Measurements from ENCODE around the gene TMEM244. TPM values are rescaled to one million over a fixed set of nuclear protein-coding genes. Genes with fewer than 3 reads are reported as not detected.
"Not testable (repeated sequence)": the region's sequence is repeated elsewhere in the genome, so short reads cannot be mapped to it uniquely, and the experiment has no call there.

Gene TMEM244
- total RNA-seq, 1 donor from 2014 or later = not detected

DNA sequence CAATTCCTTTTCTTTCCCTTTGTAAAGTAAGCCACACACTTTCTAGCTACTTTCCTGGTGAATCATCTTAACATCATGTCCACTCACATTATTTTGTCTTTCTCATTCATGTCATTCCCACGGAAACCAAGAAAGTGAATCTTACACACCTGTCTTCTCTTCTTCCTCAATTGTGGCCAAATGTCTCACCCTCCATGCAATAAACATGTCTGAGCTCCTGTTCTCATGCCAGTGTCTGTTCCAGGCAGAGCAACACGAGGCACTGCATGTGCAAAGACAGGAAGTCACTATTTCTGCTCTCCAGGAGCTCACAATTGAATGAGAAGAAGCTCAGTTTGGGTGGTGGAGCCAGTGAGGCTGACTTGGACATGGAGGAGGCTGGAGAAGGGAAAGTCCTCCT is 29.0 kb upstream of the TMEM244 start:
- H3K36me3 Mint-ChIP-seq (ENCODE audit: low read depth) = no peaks in the 10 kb centered on the region
- H3K4me1 Mint-ChIP-seq = no peaks in the 10 kb centered on the region
- no peak overlapping the region for H3K4me3 Mint-ChIP-seq
- no peak for DNase-seq (ENCODE audit: low read depth, low spot score)
- H3K27me3 Mint-ChIP-seq (ENCODE audit: low read depth) = no peaks in the 10 kb centered on the region
- TF ChIP-seq, protein P1, sequence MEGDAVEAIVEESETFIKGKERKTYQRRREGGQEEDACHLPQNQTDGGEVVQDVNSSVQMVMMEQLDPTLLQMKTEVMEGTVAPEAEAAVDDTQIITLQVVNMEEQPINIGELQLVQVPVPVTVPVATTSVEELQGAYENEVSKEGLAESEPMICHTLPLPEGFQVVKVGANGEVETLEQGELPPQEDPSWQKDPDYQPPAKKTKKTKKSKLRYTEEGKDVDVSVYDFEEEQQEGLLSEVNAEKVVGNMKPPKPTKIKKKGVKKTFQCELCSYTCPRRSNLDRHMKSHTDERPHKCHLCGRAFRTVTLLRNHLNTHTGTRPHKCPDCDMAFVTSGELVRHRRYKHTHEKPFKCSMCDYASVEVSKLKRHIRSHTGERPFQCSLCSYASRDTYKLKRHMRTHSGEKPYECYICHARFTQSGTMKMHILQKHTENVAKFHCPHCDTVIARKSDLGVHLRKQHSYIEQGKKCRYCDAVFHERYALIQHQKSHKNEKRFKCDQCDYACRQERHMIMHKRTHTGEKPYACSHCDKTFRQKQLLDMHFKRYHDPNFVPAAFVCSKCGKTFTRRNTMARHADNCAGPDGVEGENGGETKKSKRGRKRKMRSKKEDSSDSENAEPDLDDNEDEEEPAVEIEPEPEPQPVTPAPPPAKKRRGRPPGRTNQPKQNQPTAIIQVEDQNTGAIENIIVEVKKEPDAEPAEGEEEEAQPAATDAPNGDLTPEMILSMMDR (conservative IDR thresholded peaks at IDR 0.05) = no peak
- H3K27ac Mint-ChIP-seq (ENCODE audit: unreplicated experiment) = no peak overlapping the region
- no peaks in the 10 kb centered on the region for H3K9me3 Mint-ChIP-seq

GRCh38 chr6:129889580-129889979 is 28.5 kb upstream of the TMEM244 start:
- Mint-ChIP-seq H3K4me3 (no peak overlapping the region), H3K36me3 (ENCODE audit: low read depth) (no peaks in the 10 kb centered on the region), H3K4me1 (no peaks in the 10 kb centered on the region), H3K27me3 (ENCODE audit: low read depth) (no peaks in the 10 kb centered on the region), H3K27ac (ENCODE audit: unreplicated experiment) (no peak overlapping the region), H3K9me3 (no peaks in the 10 kb centered on the region)
- TF ChIP-seq, protein P1 (conservative IDR thresholded peaks at IDR 0.05) = no peak
- no peak for DNase-seq (ENCODE audit: low read depth, low spot score)

- no peaks in the 10 kb centered on the region for H3K4me1 Mint-ChIP-seq
- TF ChIP-seq, protein P1 (conservative IDR thresholded peaks at IDR 0.05) = no peak
- DNase-seq (ENCODE audit: low read depth, low spot score) = no peak
- no peak overlapping the region for H3K27ac Mint-ChIP-seq (ENCODE audit: unreplicated experiment)
- no peaks in the 10 kb centered on the region for H3K27me3 Mint-ChIP-seq (ENCODE audit: low read depth)
- H3K9me3 Mint-ChIP-seq = no peaks in the 10 kb centered on the region
- H3K4me3 Mint-ChIP-seq = no peak overlapping the region
- H3K36me3 Mint-ChIP-seq (ENCODE audit: low read depth) = no peaks in the 10 kb centered on the region
Measured at GRCh38 chr6:129886401-129887155, 25.5 kb upstream of the TMEM244 start.

DNA sequence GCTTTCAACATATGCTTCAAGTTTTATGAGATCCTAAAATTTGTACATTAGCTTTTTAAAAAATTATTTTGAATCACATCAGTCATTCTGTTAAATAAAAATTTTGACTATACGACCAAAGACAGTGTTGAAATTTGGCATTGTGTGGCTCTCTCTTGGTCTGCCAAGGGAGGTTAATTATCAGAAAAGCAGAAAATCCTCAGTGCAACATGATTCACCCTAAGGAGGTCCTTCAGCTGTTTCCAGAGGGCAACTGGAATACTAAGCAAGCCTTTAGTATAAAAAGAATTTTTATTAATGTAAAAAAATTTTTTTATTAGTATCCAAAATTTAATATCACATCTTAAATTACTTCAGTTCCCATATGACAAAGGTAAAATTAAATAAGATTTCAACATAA is 23.1 kb upstream of the TMEM244 start:
- Mint-ChIP-seq H3K27ac (ENCODE audit: unreplicated experiment) (no peak overlapping the region), H3K27me3 (ENCODE audit: low read depth) (no peaks in the 10 kb centered on the region), H3K9me3 (peaks cover 6% of the 10 kb centered on the region), H3K36me3 (ENCODE audit: low read depth) (no peaks in the 10 kb centered on the region), H3K4me1 (no peaks in the 10 kb centered on the region), H3K4me3 (no peak overlapping the region)
- no peak for DNase-seq (ENCODE audit: low read depth, low spot score)
- TF ChIP-seq, protein P1 (conservative IDR thresholded peaks at IDR 0.05) = no peak

DNA sequence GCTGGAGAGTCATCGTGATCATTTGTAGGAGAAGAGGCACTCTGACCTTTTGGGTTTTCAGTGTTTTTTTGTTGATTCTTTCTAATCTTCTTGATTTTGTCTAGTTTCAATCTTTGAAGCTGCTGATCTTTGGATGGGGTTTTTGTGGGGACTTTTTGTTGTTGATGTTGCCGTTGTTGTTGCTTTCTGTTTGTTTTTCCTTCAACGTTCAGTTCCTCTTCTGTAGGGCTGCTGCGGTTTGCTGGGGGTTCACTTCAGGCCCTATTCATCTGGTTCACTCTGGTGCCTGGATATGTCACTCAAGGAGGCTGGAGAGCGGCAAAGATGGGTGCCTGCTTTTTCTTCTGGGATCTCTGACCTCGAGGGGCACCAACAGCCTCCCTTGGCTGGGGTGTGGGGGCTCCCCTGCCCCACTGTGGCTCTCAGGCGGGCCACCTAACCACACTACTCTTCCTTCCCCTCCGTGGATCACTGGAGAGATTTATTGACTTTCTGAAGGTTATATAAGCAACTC is 21.5 kb upstream of the TMEM244 start:
- H3K27me3 Mint-ChIP-seq (ENCODE audit: low read depth) = no peaks in the 10 kb centered on the region
- no peaks in the 10 kb centered on the region for H3K36me3 Mint-ChIP-seq (ENCODE audit: low read depth)
- no peak overlapping the region for H3K27ac Mint-ChIP-seq (ENCODE audit: unreplicated experiment)
- no peak overlapping the region for H3K4me3 Mint-ChIP-seq
- H3K9me3 Mint-ChIP-seq = peaks cover 9% of the 10 kb centered on the region
- DNase-seq (ENCODE audit: low read depth, low spot score) = no peak
- TF ChIP-seq, protein P1 (conservative IDR thresholded peaks at IDR 0.05) = no peak
- H3K4me1 Mint-ChIP-seq = no peaks in the 10 kb centered on the region

- not testable (repeated sequence) for H3K9me3 Mint-ChIP-seq; DNase-seq (ENCODE audit: low read depth, low spot score); H3K4me3 Mint-ChIP-seq; H3K36me3 Mint-ChIP-seq (ENCODE audit: low read depth); H3K4me1 Mint-ChIP-seq; H3K27ac Mint-ChIP-seq (ENCODE audit: unreplicated experiment); H3K27me3 Mint-ChIP-seq (ENCODE audit: low read depth)
Measured at GRCh38 chr6:129877894-129878293, 16.8 kb upstream of the TMEM244 start.
